Neural progenitor cell (in vitro differentiated cells): Measurements from ENCODE around the gene KANK4. TPM values are rescaled to one million over a fixed set of nuclear protein-coding genes. Genes with fewer than 3 reads are reported as not detected.

Experiments used
- DNase-seq: peaks from one replicate; pipeline ENCODE4 v3.0.0-alpha.2; 2016; ENCODE audit warnings: low spot score
- H2AFZ ChIP-seq: fragments of 200-600 bp; sonication (generic); replicated peaks from 2 replicates; pipeline ENCODE4 v1.6.1; 2016; ENCODE audit warnings: antibody characterized with exemption
- H3F3A ChIP-seq: fragments of 200-600 bp; sonication (generic); 2 replicates; pipeline ENCODE4 v1.6.1; 2016; ENCODE audit warnings: antibody characterized with exemption, low read depth
- H3K27ac ChIP-seq: fragments of 200-600 bp; sonication (generic); 2 replicates; pipeline ENCODE4 v1.5.1; 2016; ENCODE audit warnings: mild to moderate bottlenecking
- H3K27me3 ChIP-seq: fragments of 200-600 bp; sonication (generic); 2 replicates; pipeline ENCODE4 v1.6.1; 2016; ENCODE audit warnings: mild to moderate bottlenecking, moderate library complexity
- H3K36me3 ChIP-seq: fragments of 200-600 bp; sonication (generic); 2 replicates; pipeline ENCODE4 v1.5.1; 2016
- H3K4me1 ChIP-seq: fragments of 200-600 bp; sonication (generic); 2 replicates; pipeline ENCODE4 v1.6.1; 2016; ENCODE audit warnings: mixed run types
- H3K4me2 ChIP-seq: fragments of 200-600 bp; sonication (generic); 2 replicates; pipeline ENCODE4 v1.6.1; 2016
- H3K4me3 ChIP-seq: fragments of 200-600 bp; sonication (generic); 2 replicates; pipeline ENCODE4 v1.5.1; 2016
- H3K79me2 ChIP-seq: fragments of 200-600 bp; sonication (generic); 2 replicates; pipeline ENCODE4 v1.6.1; 2016; ENCODE audit warnings: low read depth
- H3K9ac ChIP-seq: fragments of 200-600 bp; sonication (generic); 2 replicates; pipeline ENCODE4 v1.6.1; 2016
- H3K9me3 ChIP-seq: fragments of 200-600 bp; sonication (generic); 2 replicates; pipeline ENCODE4 v1.5.1; 2016; ENCODE audit warnings: low read depth
- H4K20me1 ChIP-seq: fragments of 200-600 bp; sonication (generic); 2 replicates; pipeline ENCODE4 v1.6.1; 2016; ENCODE audit warnings: low read depth
- H3K27ac Mint-ChIP-seq: 3 replicates; pipeline ENCODE4 v1.8.0; 2021; ENCODE audit warnings: mixed read lengths
- H3K27me3 Mint-ChIP-seq: 2 replicates; pipeline ENCODE4 v1.8.0; 2022; ENCODE audit warnings: low read depth, mild to moderate bottlenecking, inconsistent platforms, moderate library complexity, mixed read lengths; ENCODE audit not compliant: insufficient read depth
- H3K36me3 Mint-ChIP-seq: 3 replicates; pipeline ENCODE4 v1.8.0; 2021; ENCODE audit warnings: mixed read lengths
- H3K4me1 Mint-ChIP-seq: 3 replicates; pipeline ENCODE4 v1.8.0; 2021; ENCODE audit warnings: mixed read lengths
- H3K4me3 Mint-ChIP-seq: 3 replicates; pipeline ENCODE4 v1.8.0; 2021; ENCODE audit warnings: mild to moderate bottlenecking, moderate library complexity, mixed read lengths
- H3K9me3 Mint-ChIP-seq: 3 replicates; pipeline ENCODE4 v1.8.0; 2020; ENCODE audit warnings: mixed read lengths
- CTCF ChIP-seq: fragments of 200-600 bp; sonication (generic); IDR thresholded peaks from 2 replicates; pipeline ENCODE4 v1.5.1; 2017; ENCODE audit warnings: antibody characterized with exemption, mild to moderate bottlenecking
- EZH2 ChIP-seq: fragments of 200-600 bp; sonication (generic); IDR thresholded peaks from 2 replicates; pipeline ENCODE4 v1.6.1; 2017; ENCODE audit warnings: antibody characterized with exemption, mild to moderate bottlenecking, moderate library complexity
- EZH2phosphoT487 ChIP-seq: fragments of 200-600 bp; sonication (generic); IDR thresholded peaks from 2 replicates; pipeline ENCODE4 v1.6.1; 2017; ENCODE audit warnings: antibody characterized with exemption
- total RNA-seq: library from RNA; depleted of rRNA; stranded (reverse); fragments of >200 nt; gene quantifications from 2 replicates; pipeline ENCODE4 v1.2.3, GENCODE V29; 2015; ENCODE audit warnings: low replicate concordance

The KANK4 gene
- total RNA-seq, 1 donor from 2014 or later = not detected

- Mint-ChIP-seq H3K9me3 (peaks cover 24% of the 10 kb centered on the region), H3K27me3 (peaks cover 6% of the 10 kb centered on the region), H3K27ac (no peak overlapping the region), H3K4me1 (no peaks in the 10 kb centered on the region), H3K36me3 (peaks cover 2% of the 10 kb centered on the region), H3K4me3 (no peak overlapping the region)
- no peaks in the 10 kb centered on the region for H3F3A ChIP-seq
- no peaks in the 10 kb centered on the region for H3K4me1 ChIP-seq
- H3K9ac ChIP-seq = no peak overlapping the region
- DNase-seq = no peak
- no peaks in the 10 kb centered on the region for H3K9me3 ChIP-seq
- H3K27me3 ChIP-seq = no peaks in the 10 kb centered on the region
- H2AFZ ChIP-seq = no peak overlapping the region
- no peak overlapping the region for H3K4me2 ChIP-seq
- no peak overlapping the region for H3K27ac ChIP-seq
- H3K79me2 ChIP-seq = no peaks in the 10 kb centered on the region
- H3K36me3 ChIP-seq = peaks cover 25% of the 10 kb centered on the region
- no peaks in the 10 kb centered on the region for H4K20me1 ChIP-seq
- no peak overlapping the region for H3K4me3 ChIP-seq
- TF ChIP-seq CTCF (no peak), EZH2phosphoT487 (no peak), EZH2 (no peak)
Observed at GRCh38 chr1:62208087-62208486, 111.1 kb downstream of the KANK4 start.

- Histone ChIP-seq H3K4me2 (no peak overlapping the region), H3K4me3 (no peak overlapping the region), H2AFZ (no peak overlapping the region), H3K27ac (no peak overlapping the region), H3K79me2 (no peaks in the 10 kb centered on the region), H3K9me3 (no peaks in the 10 kb centered on the region), H4K20me1 (no peaks in the 10 kb centered on the region), H3K4me1 (no peaks in the 10 kb centered on the region), H3K27me3 (no peaks in the 10 kb centered on the region), H3K36me3 (peaks cover 25% of the 10 kb centered on the region), H3K9ac (no peak overlapping the region), H3F3A (no peaks in the 10 kb centered on the region)
- H3K36me3 Mint-ChIP-seq = peaks cover 2% of the 10 kb centered on the region
- H3K27ac Mint-ChIP-seq = no peak overlapping the region
- DNase-seq = no peak
- no peaks in the 10 kb centered on the region for H3K4me1 Mint-ChIP-seq
- peaks cover 24% of the 10 kb centered on the region for H3K9me3 Mint-ChIP-seq
- no peak overlapping the region for H3K4me3 Mint-ChIP-seq
- H3K27me3 Mint-ChIP-seq = peaks cover 4% of the 10 kb centered on the region
- TF ChIP-seq EZH2phosphoT487 (no peak), CTCF (no peak), EZH2 (no peak)
Observed at GRCh38 chr1:62207187-62207586, 112.0 kb downstream of the KANK4 start.

GRCh38 chr1:62198781-62199125 lies 120.5 kb downstream of the KANK4 start:
- Histone ChIP-seq H3K79me2 (peaks cover 38% of the 10 kb centered on the region), H3K4me2 (peak overlapping the region; percentile 51), H3K9me3 (no peaks in the 10 kb centered on the region), H3K4me1 (peaks cover 17% of the 10 kb centered on the region), H3K27me3 (peaks cover 42% of the 10 kb centered on the region), H3K36me3 (no peaks in the 10 kb centered on the region), H3K9ac (no peak overlapping the region), H3F3A (peaks cover 35% of the 10 kb centered on the region), H2AFZ (no peak overlapping the region), H3K27ac (no peak overlapping the region), H3K4me3 (no peak overlapping the region), H4K20me1 (peaks cover 23% of the 10 kb centered on the region)
- Mint-ChIP-seq H3K4me1 (peaks cover 21% of the 10 kb centered on the region), H3K27me3 (peaks cover 29% of the 10 kb centered on the region), H3K9me3 (peaks cover 13% of the 10 kb centered on the region), H3K36me3 (peaks cover 2% of the 10 kb centered on the region), H3K27ac (no peak overlapping the region), H3K4me3 (no peak overlapping the region)
- DNase-seq = no peak
- no peak for TF ChIP-seq EZH2phosphoT487
- no peak for TF ChIP-seq EZH2
- no peak for TF ChIP-seq CTCF
